ENCODE data around the gene LMX1A.
A peak's percentile ranks its signal among the peaks of the same experiment; 100 is the strongest.

The LMX1A gene

GRCh38 chr1:165353731-165354671 is 2.5 kb downstream of the LMX1A start (continued):
- TF ChIP-seq ZNF704 (tag by site-specific recombination; IDR thresholded peaks at IDR 0.05) (no peak), ZNF585B (tag by site-specific recombination; IDR thresholded peaks at IDR 0.05) (no peak), ZNF350 (tag by site-specific recombination; IDR thresholded peaks at IDR 0.05) (no peak), ZNF398 (tag by site-specific recombination; IDR thresholded peaks at IDR 0.05) (no peak), KLF16 (tag by site-specific recombination; IDR thresholded peaks at IDR 0.05) (no peak), BCL11A (tag by site-specific recombination; IDR thresholded peaks at IDR 0.05; ENCODE audit: low read depth) (no peak), ZNF175 (tag by site-specific recombination; IDR thresholded peaks at IDR 0.05) (no peak), ZNF677 (tag by site-specific recombination; IDR thresholded peaks at IDR 0.05) (no peak), ZNF843 (tag by site-specific recombination; IDR thresholded peaks at IDR 0.05) (no peak)
- TF ChIP-seq, protein P1, sequence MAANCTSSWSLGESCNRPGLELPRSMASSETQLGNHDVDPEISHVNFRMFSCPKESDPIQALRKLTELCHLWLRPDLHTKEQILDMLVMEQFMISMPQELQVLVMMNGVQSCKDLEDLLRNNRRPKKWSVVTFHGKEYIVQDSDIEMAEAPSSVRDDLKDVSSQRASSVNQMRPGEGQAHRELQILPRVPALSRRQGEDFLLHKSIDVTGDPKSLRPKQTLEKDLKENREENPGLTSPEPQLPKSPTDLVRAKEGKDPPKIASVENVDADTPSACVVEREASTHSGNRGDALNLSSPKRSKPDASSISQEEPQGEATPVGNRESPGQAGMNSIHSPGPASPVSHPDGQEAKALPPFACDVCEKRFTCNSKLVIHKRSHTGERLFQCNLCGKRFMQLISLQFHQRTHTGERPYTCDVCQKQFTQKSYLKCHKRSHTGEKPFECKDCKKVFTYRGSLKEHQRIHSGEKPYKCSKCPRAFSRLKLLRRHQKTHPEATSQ (tag by site-specific recombination; IDR thresholded peaks at IDR 0.05) = no peak
- TF ChIP-seq, protein P2, sequence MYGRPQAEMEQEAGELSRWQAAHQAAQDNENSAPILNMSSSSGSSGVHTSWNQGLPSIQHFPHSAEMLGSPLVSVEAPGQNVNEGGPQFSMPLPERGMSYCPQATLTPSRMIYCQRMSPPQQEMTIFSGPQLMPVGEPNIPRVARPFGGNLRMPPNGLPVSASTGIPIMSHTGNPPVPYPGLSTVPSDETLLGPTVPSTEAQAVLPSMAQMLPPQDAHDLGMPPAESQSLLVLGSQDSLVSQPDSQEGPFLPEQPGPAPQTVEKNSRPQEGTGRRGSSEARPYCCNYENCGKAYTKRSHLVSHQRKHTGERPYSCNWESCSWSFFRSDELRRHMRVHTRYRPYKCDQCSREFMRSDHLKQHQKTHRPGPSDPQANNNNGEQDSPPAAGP (tag by site-specific recombination; IDR thresholded peaks at IDR 0.05) = no peak

GRCh38 chr1:165352442-165353293 is 3.8 kb downstream of the LMX1A start:
- H3K36me3 ChIP-seq (ENCODE audit: control insufficient read depth in 2 of 2, insufficient read depth in 1 of 2, low read length in 2 of 2) = no peaks in the 10 kb centered on the region
- H3K27ac ChIP-seq (ENCODE audit: extremely low read depth, low read depth, low read length) = no peak overlapping the region
- POLR2A ChIA-PET = no interaction called here
- H3K4me3 ChIP-seq (ENCODE audit: low read depth, low read length) = peak overlapping the region; percentile 0; the same call in 1 of the 2 replicates
- no peaks in the 10 kb centered on the region for H3K9me3 ChIP-seq (ENCODE audit: control insufficient read depth, insufficient read depth, low read depth, low read length)
- CTCF ChIA-PET = interaction anchor here (1.0 to 1.1 kb wide), 2 partner anchors 41 to 49 kb away, joined by 3 to 5 read pairs; no protein-coding TSS in a partner anchor
- H3K4me1 ChIP-seq (ENCODE audit: control insufficient read depth, insufficient read depth, low read length) = no peaks in the 10 kb centered on the region
- TF ChIP-seq, protein P3, sequence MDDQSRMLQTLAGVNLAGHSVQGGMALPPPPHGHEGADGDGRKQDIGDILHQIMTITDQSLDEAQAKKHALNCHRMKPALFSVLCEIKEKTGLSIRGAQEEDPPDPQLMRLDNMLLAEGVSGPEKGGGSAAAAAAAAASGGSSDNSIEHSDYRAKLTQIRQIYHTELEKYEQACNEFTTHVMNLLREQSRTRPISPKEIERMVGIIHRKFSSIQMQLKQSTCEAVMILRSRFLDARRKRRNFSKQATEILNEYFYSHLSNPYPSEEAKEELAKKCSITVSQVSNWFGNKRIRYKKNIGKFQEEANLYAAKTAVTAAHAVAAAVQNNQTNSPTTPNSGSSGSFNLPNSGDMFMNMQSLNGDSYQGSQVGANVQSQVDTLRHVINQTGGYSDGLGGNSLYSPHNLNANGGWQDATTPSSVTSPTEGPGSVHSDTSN (CRISPR knock-in tag; IDR thresholded peaks at IDR 0.05) = no peak
- no peak for TF ChIP-seq HOXC10 (CRISPR knock-in tag; IDR thresholded peaks at IDR 0.05)
- TF ChIP-seq ZNF830 (tag by site-specific recombination; IDR thresholded peaks at IDR 0.05; ENCODE audit: low read depth) = no peak
- TF ChIP-seq ZSCAN18 (tag by site-specific recombination; IDR thresholded peaks at IDR 0.05) = no peak
- TF ChIP-seq, protein P4, sequence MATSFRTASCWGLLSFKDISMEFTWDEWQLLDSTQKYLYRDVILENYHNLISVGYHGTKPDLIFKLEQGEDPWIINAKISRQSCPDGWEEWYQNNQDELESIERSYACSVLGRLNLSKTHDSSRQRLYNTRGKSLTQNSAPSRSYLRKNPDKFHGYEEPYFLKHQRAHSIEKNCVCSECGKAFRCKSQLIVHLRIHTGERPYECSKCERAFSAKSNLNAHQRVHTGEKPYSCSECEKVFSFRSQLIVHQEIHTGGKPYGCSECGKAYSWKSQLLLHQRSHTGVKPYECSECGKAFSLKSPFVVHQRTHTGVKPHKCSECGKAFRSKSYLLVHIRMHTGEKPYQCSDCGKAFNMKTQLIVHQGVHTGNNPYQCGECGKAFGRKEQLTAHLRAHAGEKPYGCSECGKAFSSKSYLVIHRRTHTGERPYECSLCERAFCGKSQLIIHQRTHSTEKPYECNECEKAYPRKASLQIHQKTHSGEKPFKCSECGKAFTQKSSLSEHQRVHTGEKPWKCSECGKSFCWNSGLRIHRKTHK (tag by site-specific recombination; IDR thresholded peaks at IDR 0.05) = no peak
- no peak for TF ChIP-seq ZBTB20 (tag by site-specific recombination; IDR thresholded peaks at IDR 0.05)
- TF ChIP-seq ZNF521 (tag by site-specific recombination; IDR thresholded peaks at IDR 0.05) = no peak
- no peak for TF ChIP-seq RBAK (tag by site-specific recombination; IDR thresholded peaks at IDR 0.05)
- TF ChIP-seq ZNF530 (tag by site-specific recombination; IDR thresholded peaks at IDR 0.05; ENCODE audit: low read depth) = no peak
- no peak for TF ChIP-seq ZNF654 (tag by site-specific recombination; IDR thresholded peaks at IDR 0.05; ENCODE audit: low read depth)
- no peak for TF ChIP-seq ZNF768 (tag by site-specific recombination; IDR thresholded peaks at IDR 0.05)

Measured in HEK293 (cell line).